H1 (cell line): Measurements from ENCODE around the gene PLXNB2. TPM values are rescaled to one million over a fixed set of nuclear protein-coding genes. Genes with fewer than 3 reads are reported as not detected.

Source experiments
- CTCF ChIA-PET: fragments of 300-600 bp; sonication (Branson Sonifier 250); formaldehyde crosslinking; loops from one replicate; lab custom pipeline; 2021; ENCODE audit not compliant: partially characterized antibody; lab: Charles Lee
- POLR2A ChIA-PET: fragments of 300-600 bp; sonication (Branson Sonifier 250); formaldehyde crosslinking; loops from one replicate; lab custom pipeline; 2021; ENCODE audit warnings: inconsistent platforms; ENCODE audit not compliant: partially characterized antibody; lab: Charles Lee
- DNase-seq, 2 experiments: peaks; one replicate each; pipeline versions ENCODE4 v3.0.0 to v3.0.0-alpha.2; 2010 to 2022; ENCODE audit warnings: low spot score in 2 of 2, low read depth in 1 of 2, mixed read lengths in 1 of 2
- FAIRE-seq: peaks from 2 replicates; lab custom pipeline; 2011; peaks lifted over from hg19 to GRCh38; lab: Jason Lieb, UNC
- H2AFZ ChIP-seq: 2 replicates; pipeline ENCODE4 v1.8.1; 2012; ENCODE audit warnings: low read length, inconsistent platforms
- H2AK5ac ChIP-seq: 2 replicates; pipeline ENCODE4 v1.6.1; 2013; ENCODE audit warnings: low read depth, low read length
- H2BK120ac ChIP-seq: replicated peaks from 2 replicates; pipeline ENCODE3; 2013; ENCODE audit warnings: low read depth, low read length, inconsistent platforms
- H2BK12ac ChIP-seq: 2 replicates; pipeline ENCODE4 v1.6.1; 2013; ENCODE audit warnings: low read depth, low read length
- H2BK15ac ChIP-seq: 2 replicates; pipeline ENCODE4 v1.6.1; 2013; ENCODE audit warnings: low read length
- H2BK20ac ChIP-seq: 2 replicates; pipeline ENCODE4 v1.6.1; 2013; ENCODE audit warnings: low read length
- H2BK5ac ChIP-seq: 2 replicates; pipeline ENCODE4 v1.6.1; 2013; ENCODE audit warnings: low read depth, low read length
- H3K14ac ChIP-seq: 2 replicates; pipeline ENCODE4 v1.6.1; 2013; ENCODE audit warnings: inconsistent platforms; ENCODE audit not compliant: insufficient read length
- H3K18ac ChIP-seq: 2 replicates; pipeline ENCODE4 v1.6.1; 2013; ENCODE audit warnings: low read length; ENCODE audit errors: extremely low read depth
- H3K23ac ChIP-seq: 2 replicates; pipeline ENCODE4 v1.6.1; 2013; ENCODE audit warnings: inconsistent platforms; ENCODE audit not compliant: insufficient read length
- H3K23me2 ChIP-seq: 2 replicates; pipeline ENCODE4 v1.6.1; 2013; ENCODE audit warnings: low read depth, low read length
- H3K27ac ChIP-seq: 2 replicates; pipeline ENCODE4 v1.6.1; 2011; ENCODE audit warnings: low read depth, low read length, inconsistent platforms
- H3K27me3 ChIP-seq, 4 experiments: replicated peaks in 1 of 4; 1 replicate in 1 of 4; 2 replicates in 3 of 4; pipeline versions ENCODE4 v1.6.1 to v1.8.1; 2011 to 2013; ENCODE audit warnings: low read length in 3 of 4, mild to moderate bottlenecking in 3 of 4, inconsistent platforms in 2 of 4, mixed read lengths in 2 of 4, moderate library complexity in 1 of 4; ENCODE audit not compliant: control insufficient read depth in 3 of 4, insufficient read depth in 3 of 4; ENCODE audit errors: extremely low read depth in 1 of 4
- H3K36me3 ChIP-seq, 4 experiments: 2 replicates each; pipeline versions ENCODE4 v1.6.1 to v1.8.1; 2011 to 2013; ENCODE audit warnings: mild to moderate bottlenecking in 4 of 4, low read length in 3 of 4, moderate library complexity in 2 of 4, control low read depth in 1 of 4, inconsistent platforms in 1 of 4; ENCODE audit not compliant: insufficient read depth in 4 of 4, control insufficient read depth in 2 of 4
- H3K4ac ChIP-seq: replicated peaks from 2 replicates; pipeline ENCODE3; 2013; ENCODE audit warnings: low read length, low read depth, mixed read lengths, inconsistent platforms; ENCODE audit not compliant: insufficient read length
- H3K4me1 ChIP-seq, 4 experiments: replicated peaks in 1 of 4; 1 replicate in 1 of 4; 2 replicates in 3 of 4; pipeline versions ENCODE4 v1.6.1 to v1.8.1; 2011 to 2013; ENCODE audit warnings: low read length in 3 of 4, inconsistent platforms in 2 of 4, mixed read lengths in 1 of 4; ENCODE audit not compliant: insufficient read depth in 4 of 4, control insufficient read depth in 3 of 4
- H3K4me2 ChIP-seq, 2 experiments: 2 replicates each; pipeline versions ENCODE4 v1.6.1 to v1.8.1; 2011 to 2013; ENCODE audit warnings: low read depth in 2 of 2, low read length in 2 of 2, control low read depth in 1 of 2, inconsistent platforms in 1 of 2, mild to moderate bottlenecking in 1 of 2; ENCODE audit not compliant: insufficient read depth in 1 of 2
- H3K4me3 ChIP-seq, 4 experiments: fragments of 200-600, 300-600 bp in 1 of 4; sonication (generic), shearing (Covaris generic), sonication (Bioruptor Twin) in 1 of 4; 2 replicates each; pipeline versions ENCODE4 v1.5.1 to v1.8.1; 2011 to 2016; ENCODE audit warnings: low read length in 4 of 4, low read depth in 3 of 4, control low read depth in 2 of 4, inconsistent platforms in 2 of 4, mild to moderate bottlenecking in 2 of 4, mixed read lengths in 1 of 4, moderate library complexity in 1 of 4; ENCODE audit not compliant: insufficient read depth in 2 of 4; ENCODE audit errors: extremely low read depth in 1 of 4
- H3K56ac ChIP-seq: replicated peaks from 2 replicates; pipeline ENCODE3; 2013; ENCODE audit warnings: low read depth, mild to moderate bottlenecking, mixed read lengths, low read length, inconsistent platforms; ENCODE audit not compliant: insufficient read length
- H3K79me1 ChIP-seq: 2 replicates; pipeline ENCODE4 v1.6.1; 2013; ENCODE audit warnings: low read depth, low read length, control low read depth
- H3K79me2 ChIP-seq, 2 experiments: 2 replicates each; pipeline versions ENCODE4 v1.6.1 to v1.8.1; 2012 to 2013; ENCODE audit warnings: low read length in 2 of 2, mild to moderate bottlenecking in 2 of 2, inconsistent platforms in 1 of 2; ENCODE audit not compliant: insufficient read depth in 2 of 2, control insufficient read depth in 1 of 2
- H3K9ac ChIP-seq, 4 experiments: replicated peaks in 1 of 4; 1 replicate in 1 of 4; 2 replicates in 3 of 4; pipeline versions ENCODE4 v1.6.1 to v1.8.1; 2011 to 2013; ENCODE audit warnings: low read depth in 3 of 4, low read length in 3 of 4, control low read depth in 2 of 4, mild to moderate bottlenecking in 2 of 4, moderate library complexity in 2 of 4, inconsistent platforms in 1 of 4; ENCODE audit errors: extremely low read depth in 1 of 4
- H3K9me3 ChIP-seq, 2 experiments: 2 replicates each; pipeline versions ENCODE4 v1.6.1 to v1.8.1; 2012 to 2013; ENCODE audit warnings: mild to moderate bottlenecking in 2 of 2, moderate library complexity in 2 of 2, control low read depth in 1 of 2, inconsistent platforms in 1 of 2, low read depth in 1 of 2, low read length in 1 of 2, mixed read lengths in 1 of 2; ENCODE audit not compliant: insufficient read depth in 2 of 2
- H4K20me1 ChIP-seq, 2 experiments: replicated peaks in 1 of 2; 2 replicates each; pipeline versions ENCODE3 to v1.8.1; 2011 to 2013; ENCODE audit warnings: inconsistent platforms in 2 of 2, low read length in 2 of 2, mild to moderate bottlenecking in 1 of 2; ENCODE audit not compliant: insufficient read depth in 2 of 2, control insufficient read depth in 1 of 2
- H4K5ac ChIP-seq: 2 replicates; pipeline ENCODE4 v1.6.1; 2013; ENCODE audit warnings: low read length, low read depth, mixed read lengths, inconsistent platforms; ENCODE audit not compliant: insufficient read length
- H4K8ac ChIP-seq: 2 replicates; pipeline ENCODE4 v1.8.0; 2013; ENCODE audit warnings: mild to moderate bottlenecking, moderate library complexity, low read length, inconsistent platforms; ENCODE audit not compliant: insufficient read depth; ENCODE audit errors: extremely low read depth
- H4K91ac ChIP-seq: replicated peaks from 2 replicates; pipeline ENCODE3; 2013; ENCODE audit warnings: low read length, mixed read lengths, inconsistent platforms; ENCODE audit not compliant: insufficient read length
- ASH2L ChIP-seq: fragments of 200-600, 300-600 bp; sonication (generic); IDR thresholded peaks from one replicate; pipeline ENCODE4 v1.7.1; 2017; ENCODE audit warnings: low read length
- KDM4A ChIP-seq: IDR thresholded peaks from one replicate; pipeline ENCODE4 v1.7.1; 2012; ENCODE audit warnings: low read depth, mild to moderate bottlenecking, moderate library complexity, low read length, inconsistent platforms; ENCODE audit not compliant: severe bottlenecking
- SUZ12 ChIP-seq: fragments of 200-600 bp; sonication (generic); IDR thresholded peaks from 2 replicates; pipeline ENCODE4 v1.6.1; 2012; ENCODE audit warnings: mild to moderate bottlenecking, inconsistent platforms, low read length, moderate library complexity, mixed read lengths
- WGBS, 2 experiments: shearing (Covaris generic) in 1 of 2; methylation state at CpG; one replicate each; pipeline versions ENCODE4 v1.1.6 to v1.1.7; 2013 to 2015; ENCODE audit warnings: low lambda C conversion rate in 2 of 2, mixed read lengths in 2 of 2, inconsistent platforms in 1 of 2, low coverage in 1 of 2, missing lambda C conversion rate in 1 of 2; ENCODE audit not compliant: insufficient replicate concordance in 2 of 2, insufficient coverage in 1 of 2, insufficient read length in 1 of 2; ENCODE audit errors: extremely low coverage in 1 of 2, missing lambda C conversion rate in 1 of 2; 5-methylcytosine and 5-hydroxymethylcytosine counted together
- polyA plus RNA-seq, 7 experiments: library from polyadenylated mRNA; depleted of rRNA in 3 of 7; stranded (reverse) in 5 of 7; unstranded in 2 of 7; fragments of >200 nt in 5 of 7; fragments of 200-250 nt in 2 of 7; gene quantifications; 1 replicate in 5 of 7; 2 replicates in 1 of 7; 4 replicates in 1 of 7; pipeline versions ENCODE4 v1.2.1 to v1.2.3, GENCODE V29; 2011 to 2013; ENCODE audit warnings: missing spikeins in 2 of 7, mixed read lengths in 2 of 7
- total RNA-seq: library from RNA; stranded (reverse); fragmentation: NEBNext Ultra II Directional; extraction: Animal tissue kit (Norgen Biotek cat#: 25700); gene quantifications from 2 replicates; pipeline ENCODE4 v1.2.1, GENCODE V29; 2021

PLXNB2 gene
- total and polyA plus RNA-seq, 2 of the 8 experiments (the other 6 are each of a cell fraction or from before 2014, with no cell fraction given): 58.3 to 92.8 TPM

- H4K20me1 ChIP-seq: no peaks in the 10 kb centered on the region
- no peak overlapping the region for H3K4ac ChIP-seq
- H3K14ac ChIP-seq: no peak overlapping the region
- 0 out of 2 replicates have a peak, but pooled peaks have one; percentile 42 for TF ChIP-seq SUZ12
- peak; percentile 98 for TF ChIP-seq KDM4A
- no peak for TF ChIP-seq ASH2L
- H2BK12ac ChIP-seq: no peak overlapping the region
- H3K4me2 ChIP-seq: peak overlapping the region; percentile 78 to 81
- H3K4me1 ChIP-seq: peaks cover 0 to 8% (median 2%) of the 10 kb centered on the region in 4 experiments; a peak in 4 of 7 replicates
- no peak overlapping the region for H3K27ac ChIP-seq
- H3K23me2 ChIP-seq: peaks cover 10% of the 10 kb centered on the region; the same call in 1 of the 2 replicates
- peak overlapping the region; percentile 42 for H3K56ac ChIP-seq
- no peak overlapping the region for H2AK5ac ChIP-seq
- peak overlapping the region; percentile 63 to 70 (median 66) for H3K4me3 ChIP-seq
- 27% methylated on average over 28 of the region's 56 CpGs; no CpG with 5 or more reads in 1 of the 2 experiments for WGBS, 2 experiments
- H2AFZ ChIP-seq: no peak overlapping the region; the same call in 1 of the 2 replicates
- no peak overlapping the region for H2BK120ac ChIP-seq
- no peak for FAIRE-seq
- CTCF ChIA-PET: interaction anchor here (0.6 to 4.0 kb wide), 14 partner anchors 9 to 294 kb away, joined by 3 to 24 read pairs (median 3); partner anchors contain the start of gene SCO2
- peaks cover 1 to 13% (median 12%) of the 10 kb centered on the region in 4 experiments; a peak in 6 of 7 replicates for H3K27me3 ChIP-seq
- H3K23ac ChIP-seq: no peak overlapping the region
- H4K91ac ChIP-seq: no peak overlapping the region
- peak overlapping the region; percentile 14; the same call in 1 of the 2 replicates for H4K8ac ChIP-seq
- H3K36me3 ChIP-seq: no peaks in the 10 kb centered on the region
- no peaks in the 10 kb centered on the region for H3K9me3 ChIP-seq
- no peak for DNase-seq
- peak overlapping the region in 2 of 4 experiments; percentile 12 to 69; a peak in 1 of 7 replicates for H3K9ac ChIP-seq
- H4K5ac ChIP-seq: no peak overlapping the region
- H2BK20ac ChIP-seq: no peak overlapping the region
- POLR2A ChIA-PET: interaction anchor here (0.9 to 1.3 kb wide), 2 partner anchors 17 to 20 kb away, joined by 5 read pairs; no protein-coding TSS in a partner anchor
- no peaks in the 10 kb centered on the region for H3K79me2 ChIP-seq
- no peak overlapping the region for H2BK5ac ChIP-seq
- no peak overlapping the region for H3K18ac ChIP-seq
- H3K79me1 ChIP-seq: no peaks in the 10 kb centered on the region
- H2BK15ac ChIP-seq: no peak overlapping the region
Measured at GRCh38 chr22:50326225-50326955, 18.9 kb upstream of the PLXNB2 start.
